Dedifferentiated amniotic fluid mesenchymal stem cell (primary cell): ENCODE data around the gene TACC2.
"Not testable (repeated sequence)": the region's sequence is repeated elsewhere in the genome, so short reads cannot be mapped to it uniquely, and the experiment has no call there.

Experiments
- DNase-seq: peaks from one replicate; pipeline ENCODE4 v3.0.0-alpha.2; 2016; ENCODE audit errors: extremely low spot score

TACC2 gene

DNA sequence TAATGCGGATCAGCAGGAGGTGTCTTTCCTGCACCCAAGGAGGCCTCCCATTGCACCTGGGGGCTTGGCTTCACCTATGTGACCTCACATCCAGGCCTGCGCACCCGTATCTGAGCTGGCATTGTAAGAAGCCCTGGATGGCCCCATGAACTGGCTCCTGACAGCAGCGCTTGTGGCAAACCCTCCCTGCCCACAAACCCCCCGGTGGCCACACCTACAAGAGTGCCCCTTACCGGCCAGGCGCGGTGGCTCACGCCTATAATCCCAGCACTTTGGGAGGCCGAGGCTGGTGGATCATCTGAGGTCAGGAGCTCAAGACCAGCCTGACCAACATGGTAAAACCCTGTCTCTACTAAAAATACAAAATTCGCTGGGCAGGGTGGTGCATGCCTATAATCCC, 107.2 kb downstream of the TACC2 start:
- DNase-seq = not testable (repeated sequence)

DNA sequence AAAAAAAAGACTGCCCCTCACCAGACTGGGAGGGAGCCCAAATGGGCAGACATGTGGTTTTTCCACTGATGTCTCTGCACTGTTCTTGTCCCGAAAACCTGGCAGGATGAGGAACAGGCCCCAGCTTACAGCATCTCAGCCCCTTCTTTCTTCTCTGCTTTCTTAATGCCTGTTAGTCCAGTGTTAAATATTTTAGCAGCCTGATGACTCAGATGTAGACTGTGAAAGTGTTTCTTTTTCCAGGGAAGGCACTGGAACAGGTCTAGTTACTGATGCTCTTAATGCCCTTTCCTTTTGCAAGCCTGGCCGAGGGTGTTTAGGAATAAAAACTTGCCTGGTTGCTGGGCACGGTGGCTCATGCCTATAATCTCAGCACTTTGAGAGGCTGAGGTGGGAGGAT, 107.7 kb downstream of the TACC2 start:
- no peak for DNase-seq

DNA sequence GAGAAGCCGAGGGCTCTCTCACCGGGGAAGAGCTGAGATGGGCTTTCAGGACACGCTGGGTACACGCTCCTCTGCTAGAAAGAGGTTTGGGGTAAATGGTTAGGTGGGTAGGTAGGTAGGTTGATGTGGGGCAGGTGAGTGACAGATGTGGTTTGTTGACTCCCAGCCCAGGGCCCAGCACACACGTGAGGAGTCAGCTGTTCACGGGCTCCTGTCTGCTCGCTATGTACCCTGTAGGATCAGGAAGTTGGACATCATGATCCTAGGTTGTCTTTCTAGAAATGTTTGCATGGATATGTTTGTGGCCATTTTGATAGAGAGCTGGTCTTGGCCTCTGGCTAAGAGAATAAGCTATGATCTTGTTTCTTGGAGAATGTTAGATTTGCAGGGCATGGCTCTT, 109.0 kb downstream of the TACC2 start:
- DNase-seq = no peak

GRCh38 chr10:122098924-122099323, 110.0 kb downstream of the TACC2 start:
- no peak for DNase-seq

DNA sequence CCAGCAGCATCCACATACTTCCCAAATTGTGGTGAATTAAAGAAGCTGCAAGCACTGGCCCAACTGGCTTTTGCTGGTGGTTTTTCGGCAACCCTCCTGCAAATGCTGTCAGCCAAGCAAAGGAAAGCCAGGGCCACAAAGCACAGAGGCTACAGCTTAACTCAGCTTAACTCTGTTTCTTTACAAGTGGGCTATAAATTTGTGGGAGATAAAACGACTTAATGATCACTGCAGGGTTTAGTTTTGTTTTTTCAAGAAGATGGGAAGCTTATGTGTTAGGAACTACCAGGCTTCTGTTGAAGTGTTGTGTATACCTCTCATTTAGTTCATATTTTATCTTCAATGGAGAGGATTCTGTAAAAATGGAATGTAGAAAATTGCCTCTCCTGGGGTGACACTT, 110.6 kb downstream of the TACC2 start:
- DNase-seq = no peak

DNA sequence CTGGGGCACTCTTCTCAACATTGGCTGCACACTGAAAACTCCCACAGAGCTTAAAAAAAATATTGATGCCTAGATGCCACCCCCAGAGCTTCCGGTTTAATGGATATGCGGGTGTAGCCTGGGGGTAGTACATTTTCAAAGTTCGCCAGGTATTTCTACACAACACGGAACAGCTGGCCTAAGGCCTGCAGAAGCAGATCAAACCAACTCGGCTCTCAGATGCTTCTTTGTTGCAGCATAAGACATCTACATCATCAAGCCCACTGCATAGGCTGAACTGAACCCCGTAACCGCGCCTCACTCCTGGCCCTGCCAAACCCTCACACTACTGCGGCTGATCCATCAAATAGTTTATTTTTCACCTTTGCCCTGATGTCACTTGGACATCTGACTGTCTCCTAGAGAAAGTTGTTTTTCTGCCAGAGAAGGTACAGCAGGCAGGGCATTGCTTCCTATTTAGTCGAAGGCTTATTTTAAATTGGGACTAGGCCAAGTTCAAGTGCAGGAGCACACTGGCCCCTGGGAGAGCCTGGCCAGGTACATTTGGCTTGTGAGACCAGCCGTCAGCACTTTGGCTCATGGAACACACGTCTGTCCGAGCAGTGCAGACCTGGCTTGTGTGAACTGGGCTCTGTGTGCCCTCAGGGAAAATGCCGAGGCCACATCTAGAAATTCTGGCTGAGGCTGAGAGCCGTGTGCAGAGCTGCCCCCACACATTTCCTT, 113.3 kb downstream of the TACC2 start:
- DNase-seq = no peak

DNA sequence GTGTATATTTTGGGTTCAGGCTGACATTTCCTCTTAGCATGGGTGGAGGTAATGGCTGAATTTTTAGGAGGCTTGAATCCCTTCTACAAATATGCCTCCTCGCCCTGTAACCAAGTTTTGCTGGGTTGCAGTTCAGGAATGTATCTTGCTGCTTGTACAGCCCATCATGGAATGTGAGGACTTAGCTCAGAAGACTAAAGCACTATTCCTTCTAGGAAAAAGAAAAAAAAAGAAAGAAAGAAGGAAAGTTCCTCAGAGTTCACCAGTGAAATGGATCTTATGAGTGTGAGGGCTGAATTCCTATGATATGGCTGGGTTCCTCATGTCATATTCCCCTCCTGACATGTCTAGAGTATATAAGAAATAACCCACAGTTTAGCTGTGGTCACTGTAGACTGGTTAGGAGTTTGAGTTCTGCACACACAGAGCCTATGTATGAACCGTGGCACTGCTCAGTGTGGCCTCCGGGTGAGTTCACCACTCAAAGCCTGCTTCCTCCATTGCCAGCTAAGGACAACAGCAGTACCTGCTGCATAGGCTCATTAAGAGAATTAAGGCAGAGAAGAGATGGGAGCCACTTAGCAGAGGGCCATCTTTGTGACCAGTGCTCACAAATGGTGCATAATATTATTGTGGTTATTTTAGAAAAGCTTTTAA, 114.0 kb downstream of the TACC2 start:
- DNase-seq = peak; percentile 70

GRCh38 chr10:122103592-122103991, 114.6 kb downstream of the TACC2 start:
- no peak for DNase-seq

DNA sequence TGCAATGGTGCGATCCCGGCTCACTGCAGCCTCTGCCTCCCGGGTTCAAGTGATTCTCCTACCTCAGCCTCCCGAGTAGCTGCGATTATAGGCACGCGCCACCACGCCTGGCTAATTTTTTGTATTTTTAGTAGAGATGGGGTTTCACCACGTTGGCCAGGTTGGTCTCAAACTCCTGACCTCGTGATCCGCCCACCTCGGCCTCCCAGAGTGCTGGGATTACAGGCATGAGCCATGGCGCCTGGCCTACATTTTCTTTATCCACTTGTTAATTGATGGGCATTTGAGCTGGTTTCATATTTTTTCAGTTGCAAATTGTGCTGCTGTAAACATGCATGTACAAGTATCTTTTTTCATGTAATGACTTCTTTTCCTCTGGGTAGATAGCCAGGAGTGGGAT, 119.8 kb downstream of the TACC2 start:
- DNase-seq = not testable (repeated sequence)

- peak; percentile 19 for DNase-seq
Observed at GRCh38 chr10:122112021-122112616, 123.2 kb downstream of the TACC2 start.

- peak; percentile 93 for DNase-seq
Observed at GRCh38 chr10:122112625-122113160, 123.7 kb downstream of the TACC2 start.

- peak; percentile 61 for DNase-seq
Observed at GRCh38 chr10:122113161-122113944, 124.4 kb downstream of the TACC2 start.

DNA sequence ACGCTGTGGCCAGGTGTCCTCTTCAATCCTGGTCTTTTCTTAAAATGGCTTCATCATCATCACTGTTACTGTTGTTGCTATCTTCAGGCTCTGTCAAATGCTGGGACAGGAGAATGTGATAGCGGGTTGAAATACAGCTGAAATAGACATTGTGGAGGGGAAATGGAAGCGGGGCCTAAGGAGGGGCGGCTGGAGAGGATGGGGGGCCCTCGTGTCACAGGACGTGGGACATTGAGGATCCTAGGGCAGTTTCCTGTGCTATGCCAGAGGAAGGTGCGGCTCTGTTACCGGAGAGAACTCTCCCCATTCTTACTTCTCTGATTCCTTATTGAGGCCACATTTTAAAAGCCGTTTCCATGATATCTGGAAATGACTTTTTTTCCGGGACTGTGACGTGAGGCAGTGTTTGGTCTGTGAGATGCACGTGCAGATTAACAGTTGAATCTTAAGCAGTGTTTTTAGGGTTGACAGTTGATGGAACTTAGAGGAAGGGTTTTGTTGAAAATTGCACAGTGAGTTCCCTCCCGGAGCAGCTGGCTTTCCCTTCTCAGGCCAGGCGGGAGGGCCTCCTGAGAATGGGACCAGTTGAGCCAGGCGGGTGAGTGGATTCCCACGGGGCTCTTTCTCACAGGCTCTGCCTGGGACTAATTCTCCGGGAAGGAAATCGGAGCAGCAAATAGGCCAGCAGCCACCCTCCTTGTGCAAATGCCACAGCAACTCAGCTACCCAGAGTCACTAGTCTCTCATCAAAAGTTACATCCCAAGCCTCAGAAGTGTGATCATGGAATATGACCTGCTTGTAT, 125.2 kb downstream of the TACC2 start:
- no peak for DNase-seq

- DNase-seq = no peak
Observed at GRCh38 chr10:122115874-122116273, 126.9 kb downstream of the TACC2 start.

DNA sequence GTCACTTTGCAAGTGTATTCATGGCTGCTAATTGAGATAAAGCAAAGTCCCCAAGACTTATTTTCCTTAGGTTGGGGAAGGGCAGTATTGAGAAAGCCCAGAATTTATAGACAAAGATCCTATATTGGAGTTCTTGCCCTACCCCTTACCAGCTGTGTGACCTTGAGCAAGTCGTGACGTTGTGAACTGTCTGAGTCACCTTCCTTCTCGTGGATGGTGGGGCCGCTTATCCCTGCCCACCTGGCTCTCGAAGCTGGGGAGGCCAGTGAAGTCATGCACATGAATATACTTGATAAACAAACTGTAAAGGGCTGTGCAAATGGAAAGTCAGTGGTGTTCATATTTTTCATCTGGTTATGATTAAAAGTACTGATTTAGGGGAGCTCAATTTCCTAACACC, 127.4 kb downstream of the TACC2 start:
- DNase-seq = no peak

GRCh38 chr10:122117475-122117874, 128.5 kb downstream of the TACC2 start:
- DNase-seq = no peak

DNA sequence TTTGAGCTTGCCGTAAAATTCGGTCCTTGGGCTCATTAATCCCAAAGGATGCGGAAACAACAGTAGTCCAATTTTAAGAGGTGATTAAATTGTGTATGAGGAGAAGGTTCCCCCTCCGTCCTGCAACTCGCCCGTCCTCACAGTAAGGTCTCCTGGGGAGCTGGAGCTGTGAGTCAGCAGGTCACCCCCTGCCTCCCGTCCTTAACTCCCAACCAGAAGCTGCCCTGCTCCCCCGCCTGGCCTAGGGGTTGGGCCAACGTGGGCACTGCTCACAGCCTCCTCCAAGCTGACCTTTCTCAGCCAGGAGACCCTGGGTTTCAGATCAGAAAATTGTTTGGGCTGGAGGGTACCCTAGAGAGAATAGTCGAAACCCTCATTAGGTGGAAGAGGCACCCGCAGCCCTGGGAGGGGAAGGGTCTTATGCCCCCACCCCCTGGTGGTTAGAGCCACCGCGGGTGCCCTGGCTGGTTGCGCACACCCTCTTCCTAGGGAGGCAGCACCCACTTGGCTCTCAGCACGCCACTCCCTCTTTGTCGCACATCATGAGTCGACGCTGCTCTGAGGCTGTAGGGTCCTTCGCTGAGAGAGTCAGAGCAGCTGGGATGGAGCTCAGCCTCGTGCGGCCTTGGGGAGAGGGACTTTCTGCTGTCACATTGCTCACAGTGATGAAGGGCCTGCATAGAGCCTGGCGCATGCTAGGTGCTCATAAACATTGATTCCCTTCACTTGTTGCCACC, 131.2 kb downstream of the TACC2 start:
- DNase-seq = no peak

GRCh38 chr10:122121059-122121458, 132.1 kb downstream of the TACC2 start:
- DNase-seq = no peak

GRCh38 chr10:122122493-122122892, 133.5 kb downstream of the TACC2 start:
- no peak for DNase-seq

DNA sequence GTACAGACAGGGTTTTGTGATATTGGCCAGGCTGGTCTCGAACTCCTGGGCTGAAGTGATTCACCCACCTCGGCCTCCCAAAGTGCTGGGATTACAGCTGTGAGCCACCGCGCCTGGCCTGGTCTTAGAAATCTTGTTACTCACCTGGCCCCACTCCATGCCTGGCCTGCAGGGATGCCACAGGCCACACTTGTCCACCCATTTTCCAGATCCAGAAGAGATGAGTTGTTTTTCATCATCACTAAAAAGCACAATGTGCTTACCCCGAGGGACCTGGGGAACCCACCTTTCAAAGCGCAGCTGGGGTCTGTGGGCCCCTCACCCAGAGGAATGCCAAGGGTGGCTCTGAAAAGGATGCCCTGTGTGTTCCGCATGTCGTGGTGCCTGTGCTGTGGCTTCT, 134.2 kb downstream of the TACC2 start:
- DNase-seq = no peak

DNA sequence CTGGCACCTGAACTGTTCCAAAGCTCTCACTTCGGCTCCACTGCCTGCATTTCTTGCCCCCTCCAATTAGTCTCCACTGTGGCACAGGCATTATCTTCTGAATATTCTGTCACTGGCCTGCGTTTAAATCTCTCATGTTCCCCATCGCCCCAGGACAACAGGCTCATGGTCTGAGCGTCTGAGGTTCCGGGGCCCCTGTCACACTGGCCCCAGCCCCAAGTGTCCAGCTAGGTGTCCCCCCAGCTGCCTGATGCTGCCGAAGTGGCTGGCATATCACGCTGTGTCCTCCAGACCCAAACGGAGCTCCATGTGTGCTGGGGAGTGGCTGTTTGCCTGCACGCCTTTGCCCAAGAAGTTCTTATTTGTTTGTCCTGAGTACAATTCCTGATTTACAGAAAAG, 135.4 kb downstream of the TACC2 start:
- DNase-seq = no peak
